GM12892 (cell line): ENCODE results near the gene GRID1.

ENCODE experiments used
- POLR2A ChIP-seq: IDR thresholded peaks from 2 replicates; pipeline ENCODE4 v1.6.1; 2011; ENCODE audit warnings: low read depth, low read length, control low read depth
- POLR2AphosphoS5 ChIP-seq: IDR thresholded peaks from 2 replicates; pipeline ENCODE4 v1.6.1; 2011; ENCODE audit warnings: low read depth, low read length, control low read depth
- TAF1 ChIP-seq: IDR thresholded peaks from 2 replicates; pipeline ENCODE4 v1.6.1; 2011; ENCODE audit warnings: low read depth, mild to moderate bottlenecking, control low read depth, low read length, borderline replicate concordance

- TF ChIP-seq POLR2A, result no peak
- TF ChIP-seq POLR2AphosphoS5, result no peak
- no peak for TF ChIP-seq TAF1
Observed at GRCh38 chr10:85642421-85643170, 724.0 kb downstream of the GRID1 start.
